A549 (cell line): ENCODE data around the gene ACP4.

Source experiments
- CTCF ChIP-seq: fragments of >200 bp; sonication (Bioruptor Twin); formaldehyde crosslinking; IDR thresholded peaks from 3 replicates; pipeline ENCODE4 v1.5.1; 2016
- POLR2A ChIP-seq: IDR thresholded peaks from 2 replicates; pipeline ENCODE4 v1.6.1; 2012; ENCODE audit warnings: mild to moderate bottlenecking, low read length

- TF ChIP-seq CTCF (no peak), POLR2A (no peak)
Observed at GRCh38 chr19:50792272-50793250, 2.3 kb downstream of the ACP4 start.
